ENCODE results near the gene HDAC9.

GRCh38 chr7:18541181-18541870 lies 45.8 kb downstream of the HDAC9 start:
- TF ChIP-seq POLR2A (IDR thresholded peaks at IDR 0.05), result no peak
- TF ChIP-seq CTCF (IDR thresholded peaks at IDR 0.05), result no peak
